Uterus (tissue), 4 donors: ENCODE results near the gene MED13L. TPM values are rescaled to one million over a fixed set of nuclear protein-coding genes. Genes with fewer than 3 reads are reported as not detected.
"Not testable (repeated sequence)": the region's sequence is repeated elsewhere in the genome, so short reads cannot be mapped to it uniquely, and the experiment has no call there.

ENCODE experiments used
- DNase-seq, 2 donors: peaks; one replicate each; pipeline ENCODE4 v3.0.0-alpha.2; 2019 to 2020
- H3K27ac ChIP-seq, 2 donors: fragments of 200-600 bp; sonication (generic); 1 replicate in 1 of 2; 2 replicates in 1 of 2; pipeline ENCODE4 v1.5.1; 2016 to 2018
- H3K27me3 ChIP-seq, 2 donors: fragments of 200-600 bp; sonication (generic); one replicate each; pipeline ENCODE4 v1.5.1; 2018 to 2019; ENCODE audit warnings: control low read depth in 1 of 2
- H3K36me3 ChIP-seq, 2 donors: fragments of 200-600 bp; sonication (generic); one replicate each; pipeline ENCODE4 v1.5.1; 2019; ENCODE audit warnings: control low read depth in 1 of 2
- H3K4me1 ChIP-seq, 2 donors: fragments of 200-600 bp; sonication (generic); one replicate each; pipeline ENCODE4 v1.5.1; 2018 to 2019; ENCODE audit warnings: control low read depth in 1 of 2
- H3K4me3 ChIP-seq, 2 donors: fragments of 200-600 bp; sonication (generic); 1 replicate in 1 of 2; 2 replicates in 1 of 2; pipeline ENCODE4 v1.5.1; 2018 to 2019; ENCODE audit warnings: mild to moderate bottlenecking in 1 of 2
- H3K9me3 ChIP-seq, 2 donors: fragments of 200-600 bp; sonication (generic); one replicate each; pipeline ENCODE4 v1.5.1; 2019; ENCODE audit warnings: control low read depth in 1 of 2
- CTCF ChIP-seq, 4 experiments: fragments of 200-600 bp in 2 of 4; fragments of 450-650 bp in 2 of 4; sonication (generic) in 2 of 4; IDR thresholded peaks; one replicate each; pipeline ENCODE4 v1.5.1; 2016 to 2019; ENCODE audit warnings: antibody characterized with exemption in 4 of 4, mild to moderate bottlenecking in 2 of 4, moderate library complexity in 1 of 4
- POLR2A ChIP-seq, 2 donors: fragments of 450-650 bp; IDR thresholded peaks; one replicate each; pipeline ENCODE4 v1.6.1; 2016; ENCODE audit warnings: antibody characterized with exemption in 2 of 2, mild to moderate bottlenecking in 1 of 2, moderate library complexity in 1 of 2
- intact Hi-C: fragments of 100-400 bp; cut with DNase I; formaldehyde crosslinking; loops from one replicate; pipeline ENCODE4 v1.15.1; 2023; ENCODE audit warnings: low total_unique reads
- total RNA-seq, 4 donors: library from RNA; depleted of rRNA in 3 of 4; stranded (reverse); fragments of >200 nt in 3 of 4; gene quantifications; one replicate each; pipeline versions ENCODE4 v1.1.0 to v1.2.4, GENCODE V29; 2014 to 2023
- donor health status: DM: yes; HTN: yes; CAD: no.

Gene MED13L
- total RNA-seq, 4 donors from 2014 or later: 189 to 314 (median 254) TPM

GRCh38 chr12:116137318-116137717, 140.2 kb downstream of the MED13L start:
- Histone ChIP-seq H3K27me3 (no peaks in the 10 kb centered on the region), H3K4me1 (peaks cover 8 to 11% of the 10 kb centered on the region in 2 donors), H3K9me3 (no peaks in the 10 kb centered on the region), H3K27ac (no peak overlapping the region), H3K4me3 (no peak overlapping the region), H3K36me3 (no peaks in the 10 kb centered on the region)
- DNase-seq: no peak
- intact Hi-C loops: no loop called here
- no peak for TF ChIP-seq POLR2A (IDR thresholded peaks at IDR 0.05)
- TF ChIP-seq CTCF (IDR thresholded peaks at IDR 0.05): no peak

GRCh38 chr12:116136340-116136739, 141.2 kb downstream of the MED13L start:
- intact Hi-C loops: no loop called here
- no peak overlapping the region for H3K27ac ChIP-seq

GRCh38 chr12:116135209-116135930, 142.1 kb downstream of the MED13L start:
- intact Hi-C loops: no loop called here
- H3K9me3 ChIP-seq: no peaks in the 10 kb centered on the region
- H3K27ac ChIP-seq: no peak overlapping the region
- H3K27me3 ChIP-seq: no peaks in the 10 kb centered on the region
- DNase-seq: no peak
- H3K4me1 ChIP-seq: peaks cover 3 to 7% of the 10 kb centered on the region in 2 donors
- no peak overlapping the region for H3K4me3 ChIP-seq
- H3K36me3 ChIP-seq: no peaks in the 10 kb centered on the region
- TF ChIP-seq POLR2A (IDR thresholded peaks at IDR 0.05) (no peak), CTCF (IDR thresholded peaks at IDR 0.05) (no peak)

More at GRCh38 chr12:116136340-116136739, 141.2 kb downstream of the MED13L start:
- peaks cover 3 to 10% of the 10 kb centered on the region in 2 donors for H3K4me1 ChIP-seq
- no peak overlapping the region for H3K4me3 ChIP-seq
- H3K27me3 ChIP-seq: no peaks in the 10 kb centered on the region
- H3K36me3 ChIP-seq: no peaks in the 10 kb centered on the region
- DNase-seq: no peak
- H3K9me3 ChIP-seq: no peaks in the 10 kb centered on the region
- TF ChIP-seq POLR2A (IDR thresholded peaks at IDR 0.05) (no peak), CTCF (IDR thresholded peaks at IDR 0.05) (no peak)

- Histone ChIP-seq H3K36me3 (no peaks in the 10 kb centered on the region), H3K4me1 (peaks cover 0 to 3% of the 10 kb centered on the region in 2 donors), H3K9me3 (no peaks in the 10 kb centered on the region), H3K4me3 (no peak overlapping the region), H3K27me3 (no peaks in the 10 kb centered on the region), H3K27ac (no peak overlapping the region)
- TF ChIP-seq POLR2A (IDR thresholded peaks at IDR 0.05) (no peak), CTCF (IDR thresholded peaks at IDR 0.05) (no peak)
- intact Hi-C loops: no loop called here
- no peak for DNase-seq
Observed at GRCh38 chr12:116133636-116134214, 143.8 kb downstream of the MED13L start.

- Histone ChIP-seq H3K27ac (no peak overlapping the region), H3K4me3 (no peak overlapping the region), H3K9me3 (no peaks in the 10 kb centered on the region), H3K27me3 (no peaks in the 10 kb centered on the region), H3K36me3 (no peaks in the 10 kb centered on the region), H3K4me1 (peaks cover 0 to 3% of the 10 kb centered on the region in 2 donors)
- no peak for DNase-seq
- intact Hi-C loops: no loop called here
- no peak for TF ChIP-seq POLR2A (IDR thresholded peaks at IDR 0.05)
- no peak for TF ChIP-seq CTCF (IDR thresholded peaks at IDR 0.05)
Observed at GRCh38 chr12:116133149-116133548, 144.3 kb downstream of the MED13L start.

GRCh38 chr12:116131987-116132386, 145.5 kb downstream of the MED13L start:
- H3K9me3 ChIP-seq, H3K27me3 ChIP-seq, intact Hi-C loops, H3K4me1 ChIP-seq, DNase-seq, H3K4me3 ChIP-seq, H3K27ac ChIP-seq, H3K36me3 ChIP-seq: not testable (repeated sequence)
